HG03378 (cell line): ENCODE data around the gene NPY1R.

Experiments
- ATAC-seq: cut with Tn5 transposase; IDR thresholded peaks from one replicate; pipeline ENCODE4 v1.9.1; 2021; ENCODE audit warnings: mild to moderate bottlenecking, moderate library complexity; ENCODE audit not compliant: unreplicated experiment

Gene NPY1R

DNA sequence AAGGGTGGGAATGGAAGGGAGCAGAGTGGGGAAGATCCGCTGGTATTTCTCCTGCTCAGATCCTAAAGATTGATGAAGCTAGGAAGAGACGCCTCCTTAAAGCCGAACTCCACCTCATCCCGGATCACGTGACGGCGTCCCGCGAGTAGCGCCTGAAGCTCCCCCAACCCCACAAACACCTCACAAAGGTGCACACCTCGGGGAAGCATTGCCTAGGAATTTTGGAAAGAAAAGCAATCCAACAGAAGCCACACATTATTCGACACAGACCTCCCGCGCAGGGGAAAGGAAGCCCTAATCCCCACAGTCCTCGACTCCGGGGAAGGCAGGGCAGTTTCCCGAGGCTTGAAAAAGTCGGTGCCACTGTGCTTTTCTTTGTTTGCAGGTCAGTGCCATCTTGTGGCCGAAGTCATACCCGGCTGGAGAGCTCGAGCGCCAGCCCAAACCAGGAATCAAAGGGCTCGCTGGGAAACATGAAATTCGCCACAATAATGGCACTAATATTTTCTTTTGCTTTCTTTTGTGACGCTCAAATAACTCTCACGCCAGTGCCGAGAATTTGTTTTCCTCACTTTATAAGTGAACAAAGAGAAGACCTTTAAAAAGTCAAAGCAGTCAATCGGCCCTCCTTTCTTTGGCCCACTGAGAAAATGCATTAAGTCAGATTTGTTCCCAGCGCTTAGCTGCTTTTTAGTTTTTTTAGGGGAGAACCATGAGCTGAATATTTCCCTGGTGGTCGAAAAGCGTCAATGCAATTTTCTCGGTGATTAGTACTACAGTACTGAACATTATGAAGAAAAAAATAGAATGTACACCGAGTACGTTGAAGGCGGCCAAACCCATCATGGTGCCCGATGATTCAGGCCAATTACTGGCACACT is at the start of gene NPY1R:
TSS of gene NPY1R (minus strand) at position 71 of the 881 bp plus-strand sequence. CDS start 6,042 bp downstream, outside the sequence.
- peak; percentile 84 for ATAC-seq

DNA sequence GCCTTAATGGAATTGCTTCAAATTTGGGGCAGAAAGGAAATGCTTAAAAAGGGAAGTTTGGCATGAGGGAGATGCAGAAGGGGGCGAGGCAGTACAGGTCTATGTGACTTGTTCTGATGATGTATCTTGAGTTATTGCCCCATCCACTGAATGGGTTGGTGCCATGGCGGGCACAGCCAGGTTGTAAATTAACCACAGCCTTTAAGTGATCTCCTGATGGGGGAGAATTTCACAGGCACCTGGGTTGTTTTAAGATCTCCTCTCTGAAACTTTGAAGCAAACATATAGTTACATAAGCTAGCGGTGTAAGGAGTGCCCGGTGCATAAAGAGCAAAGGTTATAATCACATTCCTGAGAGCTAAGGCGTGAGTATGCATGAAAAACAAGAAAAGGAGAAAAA is 48.3 kb upstream of the NPY1R start:
- ATAC-seq, result no peak

DNA sequence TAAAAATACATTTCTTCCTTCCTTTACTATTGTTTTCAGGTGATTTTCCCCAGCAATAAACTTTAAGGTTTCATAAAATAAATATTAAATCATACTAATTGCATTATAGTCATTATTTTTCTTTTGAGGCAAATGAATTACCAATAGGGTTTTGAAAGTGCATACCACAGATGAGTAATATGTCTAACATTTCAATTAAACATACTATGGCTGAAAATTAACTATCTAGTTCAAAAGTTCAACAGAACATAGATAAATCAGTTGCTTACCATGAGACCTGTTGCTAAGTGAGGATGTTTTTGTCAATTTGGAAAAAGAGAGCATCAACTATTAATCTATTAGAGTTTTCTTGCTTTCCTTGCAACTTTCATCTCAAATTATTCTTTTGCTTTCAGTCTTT is 46.3 kb upstream of the NPY1R start:
- no peak for ATAC-seq

DNA sequence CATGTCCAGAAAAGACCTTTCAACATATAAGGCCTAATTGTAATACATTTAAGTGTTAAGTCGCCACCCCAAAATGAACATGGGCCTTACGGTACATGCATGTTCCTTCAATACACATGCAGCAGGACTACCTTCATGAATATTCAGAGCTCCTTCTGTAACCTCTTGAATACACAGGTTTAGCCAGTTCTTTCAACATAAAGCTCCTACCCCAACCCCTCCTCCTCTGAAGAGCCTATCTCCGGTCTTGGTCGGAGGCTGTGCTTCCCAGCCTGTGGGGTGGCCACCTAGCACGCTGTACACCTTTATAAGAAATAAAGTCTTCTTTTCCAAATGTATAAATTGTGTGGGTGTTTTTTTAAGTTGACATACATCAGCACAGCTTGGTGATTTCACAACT is 39.6 kb upstream of the NPY1R start:
- ATAC-seq, result no peak

DNA sequence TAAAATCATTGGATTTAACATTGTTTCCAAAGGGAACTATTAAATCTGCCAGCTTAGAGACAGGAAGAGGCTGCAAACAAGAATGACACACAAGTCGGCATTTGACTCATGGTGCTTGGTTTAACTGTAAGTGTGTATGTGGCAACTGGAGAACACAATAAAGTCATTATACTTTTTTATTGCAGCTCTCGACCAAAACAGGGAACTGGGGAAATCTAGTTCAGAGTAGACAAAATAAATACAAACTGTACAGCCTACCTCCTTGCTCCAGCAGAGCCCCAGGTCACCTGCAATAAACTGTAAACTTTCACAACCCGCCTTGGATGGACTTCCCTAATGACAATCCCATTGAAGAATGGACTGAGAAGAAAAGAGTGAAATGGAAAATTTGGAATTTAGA is 35.3 kb upstream of the NPY1R start:
- ATAC-seq, result no peak

DNA sequence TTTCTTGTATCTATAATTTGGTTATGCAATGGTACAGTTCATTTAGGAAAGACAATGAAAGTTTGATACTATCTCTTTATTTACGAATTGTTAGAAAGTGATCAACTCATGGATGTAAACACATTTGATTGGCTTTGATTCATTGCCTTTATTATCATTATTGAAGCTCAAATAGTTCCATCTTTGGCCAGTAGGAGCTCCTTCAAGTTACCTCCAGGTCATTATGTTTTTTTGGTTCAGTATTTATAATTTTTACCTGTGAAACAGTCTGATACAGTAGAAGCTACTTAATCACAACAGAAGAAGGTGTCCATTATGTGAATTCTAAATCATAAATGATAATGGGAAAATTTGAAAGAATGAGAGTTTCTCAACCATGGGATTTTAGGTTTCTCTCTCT is 23.7 kb upstream of the NPY1R start:
- ATAC-seq, result no peak

DNA sequence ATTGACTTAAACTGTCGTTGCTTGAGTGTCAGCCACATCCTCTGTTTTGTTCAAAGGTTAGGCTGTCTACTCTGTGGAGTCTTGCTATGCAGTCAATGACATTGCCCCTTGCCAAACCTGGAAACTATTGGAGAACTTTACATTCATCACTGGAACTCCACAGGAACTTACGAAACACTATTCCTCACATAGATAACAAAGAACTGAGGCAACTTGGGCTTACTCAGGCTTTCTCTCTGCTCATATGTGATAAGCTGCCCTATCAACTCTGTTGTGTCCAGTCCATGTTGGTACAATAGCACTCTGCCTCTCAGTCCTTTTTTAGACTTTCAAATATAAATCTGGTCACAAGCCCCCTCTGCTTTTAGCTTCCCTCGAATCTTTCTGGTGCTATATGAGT is 20.7 kb upstream of the NPY1R start:
- ATAC-seq, result no peak

DNA sequence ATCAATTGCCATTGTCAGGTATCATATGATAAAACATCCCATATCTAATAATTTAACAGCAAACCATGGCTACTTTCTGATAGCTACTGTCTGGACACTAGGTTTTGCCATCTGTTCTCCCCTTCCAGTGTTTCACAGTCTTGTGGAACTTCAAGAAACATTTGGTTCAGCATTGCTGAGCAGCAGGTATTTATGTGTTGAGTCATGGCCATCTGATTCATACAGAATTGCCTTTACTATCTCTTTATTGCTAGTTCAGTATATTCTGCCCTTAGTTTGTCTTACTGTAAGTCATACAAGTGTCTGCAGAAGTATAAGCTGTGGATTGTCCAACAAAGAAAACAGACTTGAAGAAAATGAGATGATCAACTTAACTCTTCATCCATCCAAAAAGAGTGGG is 18.3 kb upstream of the NPY1R start:
- ATAC-seq, result no peak

DNA sequence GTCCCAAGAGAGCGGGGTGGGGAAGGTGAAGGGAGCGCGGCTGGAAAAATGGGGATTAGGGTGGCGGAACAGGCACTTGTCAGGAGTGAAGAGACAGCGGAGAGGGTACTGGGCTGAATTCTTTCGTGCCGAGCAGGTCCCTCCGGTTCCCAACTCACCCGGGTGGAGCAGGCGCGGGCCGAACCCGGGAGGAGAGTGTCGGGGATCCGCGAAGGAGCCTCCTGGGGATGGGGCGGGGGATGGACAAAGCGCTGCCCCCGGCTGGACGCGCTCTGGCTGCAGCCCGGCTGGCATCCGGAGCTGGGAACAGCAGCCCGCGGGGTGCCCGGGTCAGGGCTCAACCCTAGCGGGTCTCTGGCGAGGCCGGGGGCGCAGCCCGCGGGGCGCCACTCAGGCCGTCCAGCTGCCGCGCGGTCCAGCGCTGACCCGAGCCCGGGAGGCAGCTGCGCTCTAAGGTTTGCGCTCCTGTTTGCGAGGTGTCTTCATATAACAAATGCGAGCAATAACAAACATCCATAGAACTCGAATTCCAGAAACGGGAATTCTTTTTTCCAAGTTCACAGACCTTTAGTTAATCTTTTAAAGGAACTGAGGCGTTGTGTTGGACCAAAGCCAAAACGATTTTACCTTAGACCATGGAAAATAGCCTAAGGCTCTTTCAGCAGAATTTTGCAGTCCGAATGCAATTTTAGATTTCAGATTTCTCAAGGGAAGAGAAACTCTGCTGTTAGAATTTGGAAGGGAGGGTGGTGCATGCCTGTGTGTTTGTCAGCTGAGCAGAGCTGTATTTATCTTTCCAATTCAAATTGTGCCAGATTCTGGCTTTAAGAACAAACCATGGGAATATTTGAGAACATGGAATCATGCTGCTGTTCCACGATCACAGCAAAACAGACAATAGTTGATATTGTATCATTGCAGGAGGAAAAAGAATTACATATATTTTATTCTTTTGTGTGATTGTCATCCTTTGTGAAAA is 12.0 kb upstream of the NPY1R start:
- ATAC-seq, result no peak

DNA sequence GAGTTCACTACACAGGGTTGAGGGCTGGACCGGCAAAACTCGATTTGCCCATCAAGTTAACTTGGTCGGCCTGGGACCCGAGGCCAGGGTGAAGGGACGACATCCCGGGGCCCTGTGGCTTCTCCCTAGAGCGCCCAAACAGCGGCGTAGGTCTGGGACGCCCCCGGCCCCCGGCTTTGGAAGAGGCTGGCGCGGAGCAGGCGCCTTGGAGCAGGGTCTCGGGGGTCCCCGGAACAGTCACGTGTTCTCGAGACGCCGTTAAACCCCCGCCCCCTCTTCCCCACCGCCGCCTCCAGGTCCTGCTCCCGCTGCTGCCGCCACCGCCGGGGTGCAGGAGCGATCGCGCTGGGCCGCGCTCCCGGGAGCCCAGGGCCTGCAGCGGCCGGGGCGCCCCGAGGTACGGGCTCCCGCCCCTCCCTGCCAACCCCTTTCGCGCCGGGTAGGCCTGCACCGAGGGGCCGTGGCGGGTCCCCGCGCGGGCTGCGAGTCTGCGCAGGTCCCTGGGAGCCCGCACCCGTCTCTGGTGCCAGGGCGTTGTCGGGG is 11.3 kb upstream of the NPY1R start, which contains the start of gene NPY5R:
TSS of gene NPY5R (plus strand) at position 289 of the 543 bp plus-strand sequence. CDS start 6,382 bp downstream, outside the sequence.
- no peak for ATAC-seq

DNA sequence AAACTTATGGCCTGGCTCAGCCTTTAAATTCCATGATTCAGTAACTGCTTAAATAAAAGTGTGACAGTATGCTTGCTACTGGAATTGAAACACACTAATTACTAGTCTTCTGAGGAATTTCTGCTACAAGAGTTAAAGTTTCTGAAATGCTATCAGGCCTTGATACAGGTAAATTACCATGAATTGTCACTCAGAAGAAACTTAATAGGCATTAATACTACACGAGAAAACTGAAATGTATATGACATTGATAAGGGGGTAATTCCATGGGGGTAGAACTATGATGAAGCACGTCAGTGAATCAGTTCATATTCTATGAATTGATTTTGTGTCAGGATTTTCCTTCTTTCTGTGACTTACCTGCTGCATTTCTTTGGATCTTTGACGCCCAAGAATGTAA is 3.0 kb upstream of the NPY1R start:
- no peak for ATAC-seq

DNA sequence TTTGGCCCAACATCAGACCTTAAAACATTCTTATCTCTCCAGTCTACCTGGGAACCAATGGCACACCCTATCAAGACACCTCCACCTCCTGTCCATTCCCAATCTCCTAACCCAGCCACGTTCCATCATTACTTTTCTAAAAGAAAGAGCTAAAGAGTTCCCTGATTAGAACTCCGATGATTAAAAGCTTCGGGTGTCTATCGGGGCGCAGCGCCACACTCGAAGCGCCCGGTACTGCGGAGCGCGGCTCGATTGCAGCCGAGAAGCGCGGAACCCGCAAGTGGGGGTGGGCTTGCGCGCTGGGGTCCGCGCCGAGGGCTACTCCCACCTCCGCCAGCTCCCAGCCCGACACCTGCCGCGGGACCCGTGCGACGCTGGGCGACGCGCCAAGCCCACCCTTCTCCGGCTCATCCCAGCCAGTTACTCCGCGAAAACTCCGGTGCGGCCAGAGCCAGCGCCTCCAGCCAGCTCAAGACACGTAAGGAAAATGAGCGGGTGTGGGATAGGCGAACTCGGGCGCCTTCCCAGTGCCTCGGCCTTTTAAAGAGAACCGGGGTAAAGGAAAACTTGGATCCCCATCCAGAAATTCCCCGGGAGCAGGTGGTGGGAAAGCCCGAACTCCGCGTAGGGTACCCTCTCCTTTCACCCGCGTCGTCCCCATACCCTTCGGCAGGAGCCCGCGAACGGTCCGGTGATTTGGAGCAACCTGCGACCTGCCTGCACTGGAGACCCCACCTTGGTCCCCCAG is 593 bp downstream of the NPY1R start:
- ATAC-seq, result no peak

DNA sequence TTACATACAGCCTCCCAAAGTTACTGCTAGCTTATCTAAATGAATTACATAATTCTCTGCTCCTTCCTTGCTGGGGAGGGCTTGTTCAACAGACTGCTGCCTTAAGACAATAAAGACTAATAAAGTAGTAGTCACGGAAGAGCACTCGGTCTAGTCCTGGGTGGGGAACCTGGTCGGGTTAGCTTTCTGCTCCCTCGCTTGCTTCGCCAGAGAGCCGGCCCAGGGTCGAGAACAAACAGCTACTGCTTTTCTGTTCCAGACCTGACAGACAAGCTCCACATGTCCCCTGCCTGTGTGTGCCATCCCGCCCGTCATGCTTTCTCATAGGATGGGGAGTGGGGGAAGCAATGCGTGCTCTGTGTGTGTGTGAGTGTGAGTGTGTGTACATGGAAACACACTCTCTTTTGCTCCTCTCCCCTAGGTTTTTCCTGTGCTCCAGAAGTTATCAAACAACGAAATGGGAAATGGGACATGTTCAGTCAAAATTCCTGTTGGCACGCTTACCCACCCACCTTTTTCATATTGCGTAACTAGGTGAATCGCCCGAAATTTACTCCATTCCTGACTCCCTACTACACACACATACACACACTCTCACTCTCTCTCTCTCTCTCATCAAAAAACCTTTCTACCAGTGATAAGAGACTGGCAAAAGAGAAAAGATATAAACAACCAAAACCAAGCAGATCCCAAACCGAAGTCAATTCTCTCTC is 1.3 kb downstream of the NPY1R start:
- no peak for ATAC-seq

DNA sequence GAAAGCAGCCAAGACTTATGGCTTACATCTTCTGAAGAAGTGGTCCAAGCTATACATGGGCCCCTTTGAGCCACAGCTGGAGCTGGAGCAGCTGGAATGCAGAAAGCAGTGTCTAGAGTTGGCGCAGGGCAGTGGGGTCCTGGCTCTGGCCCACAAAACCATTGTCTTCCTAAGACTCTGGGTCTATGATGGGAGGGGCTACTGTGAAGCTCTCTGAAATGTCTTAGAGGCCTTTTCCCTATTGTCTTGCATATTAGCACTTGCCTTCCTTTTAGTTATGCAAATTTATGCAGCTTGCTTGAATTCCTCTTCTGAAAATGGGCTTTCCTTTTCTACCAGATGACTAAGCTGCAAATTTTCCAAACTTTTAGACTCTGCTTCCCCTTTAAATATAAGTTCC is 15.3 kb downstream of the NPY1R start:
- no peak for ATAC-seq

DNA sequence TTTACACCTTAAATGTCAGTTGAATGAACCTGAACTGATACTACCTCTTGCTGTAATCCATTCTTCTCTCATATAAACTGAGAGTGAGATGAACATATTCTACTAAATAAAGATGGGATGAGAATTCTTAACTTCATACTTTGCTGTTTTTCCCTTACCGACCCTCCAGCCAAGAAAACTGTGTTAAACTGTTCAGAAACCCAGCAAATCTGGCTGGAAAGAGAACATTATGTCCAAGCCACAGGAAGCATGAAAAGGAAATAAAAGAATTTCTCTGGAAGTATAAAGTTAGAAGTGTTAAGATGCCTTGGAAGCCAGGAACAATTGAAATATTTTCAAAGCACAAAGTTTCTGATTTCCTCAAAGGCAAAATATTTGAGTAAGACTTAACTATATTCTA is 22.9 kb downstream of the NPY1R start:
- no peak for ATAC-seq

DNA sequence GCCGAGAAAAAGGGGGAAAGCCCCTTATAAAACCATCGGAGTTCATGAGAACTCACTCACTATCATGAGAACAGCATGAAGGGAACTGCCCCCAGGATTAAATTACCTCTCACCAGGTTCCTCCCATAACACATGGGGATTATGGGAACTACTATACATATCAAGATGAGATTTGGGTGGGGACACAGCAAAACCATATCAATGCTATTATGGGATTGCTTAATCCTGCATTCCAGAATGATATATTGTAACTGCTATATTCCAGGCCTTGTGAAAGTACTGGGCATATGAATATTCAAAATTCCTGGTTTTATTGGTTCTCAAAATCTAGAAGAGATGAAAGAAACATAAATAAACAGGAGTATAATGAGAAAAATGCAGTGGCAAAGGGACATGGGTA is 29.3 kb downstream of the NPY1R start:
- no peak for ATAC-seq

DNA sequence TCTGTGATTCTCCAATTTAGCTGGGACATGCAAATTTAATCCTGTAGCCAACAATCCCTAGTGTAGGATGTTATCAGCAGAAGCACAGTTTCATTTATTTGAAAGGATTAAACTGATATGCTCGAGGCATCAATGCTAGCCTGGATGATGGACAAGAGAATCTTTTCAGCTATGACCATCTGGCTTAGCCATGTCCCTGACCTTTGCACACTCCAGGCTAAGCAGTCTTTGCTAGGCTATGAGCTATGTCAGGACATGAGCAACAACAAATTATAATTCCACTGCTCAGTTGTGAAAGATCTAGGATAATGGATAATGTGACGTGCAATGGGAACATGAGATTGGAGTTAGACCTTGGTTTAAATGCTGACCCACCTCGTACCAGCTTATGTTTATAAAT is 32.0 kb downstream of the NPY1R start:
- no peak for ATAC-seq

DNA sequence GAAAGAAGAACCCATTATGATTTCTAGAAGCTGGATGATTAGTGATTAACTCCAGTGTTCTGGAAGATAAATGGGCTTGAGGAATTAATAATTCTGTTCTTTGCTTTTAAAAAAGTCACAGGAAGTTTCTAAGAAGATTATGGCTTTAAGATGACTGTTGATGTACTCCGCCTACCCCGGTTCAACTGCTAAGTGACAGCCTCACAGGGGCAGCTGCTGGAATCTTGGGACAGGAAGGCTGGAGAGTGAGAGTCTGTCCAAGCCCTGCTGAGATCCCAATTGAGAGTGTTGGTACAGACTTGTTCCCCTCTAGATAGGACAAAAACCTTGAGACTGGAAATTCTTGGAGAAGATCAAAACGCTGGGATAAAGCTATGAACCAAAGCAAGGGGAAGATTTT is 37.3 kb downstream of the NPY1R start:
- ATAC-seq, result no peak

DNA sequence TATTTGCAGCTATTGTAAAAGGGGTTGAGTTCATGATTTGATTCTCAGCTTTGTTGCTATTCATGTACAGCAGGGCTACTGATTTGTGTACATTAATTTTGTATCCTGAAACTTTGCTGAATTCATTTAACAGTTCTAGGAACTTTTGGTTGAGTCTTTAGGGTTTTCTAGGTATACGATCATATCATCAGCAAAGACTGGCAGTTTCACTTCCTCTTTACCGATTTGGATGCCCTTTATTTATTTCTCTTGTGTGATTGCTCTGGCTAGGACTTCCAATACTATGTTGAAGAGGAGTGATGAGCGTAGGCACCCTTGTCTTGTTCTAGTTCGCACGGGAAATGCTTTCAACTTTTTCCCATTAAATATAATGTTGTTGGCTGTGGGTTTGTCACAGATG is 48.1 kb downstream of the NPY1R start:
- no peak for ATAC-seq
